Esophagus (tissue), 2 donors: ENCODE measurements around the gene RNF182. TPM values are rescaled to one million over a fixed set of nuclear protein-coding genes. Genes with fewer than 3 reads are reported as not detected.

ENCODE experiments used
- H3K27ac ChIP-seq, 2 donors: one replicate each; pipeline ENCODE4 v1.5.1; 2013; ENCODE audit warnings: low read depth in 2 of 2, mild to moderate bottlenecking in 2 of 2, inconsistent platforms in 1 of 2, low read length in 1 of 2, moderate library complexity in 1 of 2
- H3K27me3 ChIP-seq, 2 donors: one replicate each; pipeline ENCODE4 v1.6.1; 2013; ENCODE audit warnings: low read length in 2 of 2, control low read depth in 1 of 2, mild to moderate bottlenecking in 1 of 2; ENCODE audit not compliant: insufficient read depth in 2 of 2, control insufficient read depth in 1 of 2
- H3K36me3 ChIP-seq, 2 donors: one replicate each; pipeline ENCODE4 v1.6.1; 2013; ENCODE audit warnings: low read length in 1 of 2; ENCODE audit not compliant: control insufficient read depth in 2 of 2, insufficient read depth in 2 of 2
- H3K4me1 ChIP-seq, 2 donors: one replicate each; pipeline ENCODE4 v1.6.1; 2013; ENCODE audit warnings: low read length in 1 of 2; ENCODE audit not compliant: control insufficient read depth in 2 of 2, insufficient read depth in 2 of 2
- H3K4me3 ChIP-seq, 2 donors: one replicate each; pipeline ENCODE4 v1.5.1; 2013; ENCODE audit warnings: low read length in 2 of 2, mild to moderate bottlenecking in 2 of 2, low read depth in 1 of 2, moderate library complexity in 1 of 2
- H3K9me3 ChIP-seq, 2 donors: one replicate each; pipeline ENCODE4 v1.6.1; 2013; ENCODE audit warnings: mild to moderate bottlenecking in 2 of 2, low read depth in 1 of 2, low read length in 1 of 2, moderate library complexity in 1 of 2; ENCODE audit not compliant: control insufficient read depth in 2 of 2, insufficient read depth in 1 of 2
- WGBS, 2 donors: extraction: QIAGEN DNeasy Blood & Tissue Kit; methylation state at CpG; one replicate each; pipeline ENCODE4 v1.1.7; 2013; 5-methylcytosine and 5-hydroxymethylcytosine counted together
- polyA plus RNA-seq, 2 donors: library from polyadenylated mRNA; stranded (reverse); fragments of 200-250 nt; gene quantifications; one replicate each; pipeline ENCODE4 v1.2.3, GENCODE V29; 2013
- donor health status: healthy with polysubstance abuse.
- donor health status: Bipolar disorder and iron deficiency.

Gene RNF182
- polyA plus RNA-seq, 2 donors, result 0.06 to 0.08 TPM

DNA sequence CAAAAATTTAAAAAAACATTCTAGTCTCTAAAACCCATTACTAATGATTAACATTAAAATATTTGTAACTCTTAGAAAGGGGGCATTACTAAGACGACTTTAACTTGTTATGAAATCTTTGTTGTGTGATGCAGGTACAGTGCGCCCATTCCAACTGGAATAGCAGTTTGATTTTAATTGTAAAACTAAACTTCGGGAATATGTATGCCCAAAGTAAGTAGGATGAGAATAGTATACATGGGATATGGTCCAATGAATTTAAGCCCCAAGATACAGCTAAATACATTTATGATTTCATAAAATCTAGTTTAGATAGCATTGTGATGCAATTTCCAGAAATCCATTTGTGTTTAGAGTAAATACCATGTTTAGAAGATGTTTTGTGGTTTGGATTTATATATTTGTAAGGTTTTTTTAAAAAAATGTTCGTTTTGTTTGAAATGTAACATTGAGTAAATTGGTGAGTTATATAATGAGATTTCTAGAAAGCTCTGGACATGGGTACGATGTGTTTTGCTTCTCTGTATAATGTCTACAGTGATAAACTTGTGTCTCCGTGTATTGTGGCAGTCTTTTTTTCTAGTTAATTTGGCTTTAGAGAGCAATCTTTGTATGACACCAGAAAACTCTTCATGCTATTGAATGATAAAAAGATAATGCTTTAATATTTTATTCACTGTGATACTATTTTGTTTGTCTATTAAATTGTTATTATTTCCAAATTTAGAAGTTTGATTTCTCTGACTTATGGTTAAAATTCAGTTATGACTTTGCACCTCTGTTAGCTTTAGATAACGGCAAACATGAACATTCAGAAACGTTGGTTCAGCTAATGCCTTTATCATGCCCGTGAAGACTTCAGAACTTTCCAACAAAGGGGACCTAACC, 54.8 kb downstream of the RNF182 start:
- 80 to 83% methylated on average over 9 of the region's 9 CpGs for WGBS, 2 donors
- H3K9me3 ChIP-seq, result no peaks in the 10 kb centered on the region
- no peaks in the 10 kb centered on the region for H3K4me1 ChIP-seq
- H3K4me3 ChIP-seq, result no peak overlapping the region
- no peak overlapping the region for H3K27ac ChIP-seq
- peaks cover 0 to 3% of the 10 kb centered on the region in 2 donors for H3K27me3 ChIP-seq
- H3K36me3 ChIP-seq, result no peaks in the 10 kb centered on the region

DNA sequence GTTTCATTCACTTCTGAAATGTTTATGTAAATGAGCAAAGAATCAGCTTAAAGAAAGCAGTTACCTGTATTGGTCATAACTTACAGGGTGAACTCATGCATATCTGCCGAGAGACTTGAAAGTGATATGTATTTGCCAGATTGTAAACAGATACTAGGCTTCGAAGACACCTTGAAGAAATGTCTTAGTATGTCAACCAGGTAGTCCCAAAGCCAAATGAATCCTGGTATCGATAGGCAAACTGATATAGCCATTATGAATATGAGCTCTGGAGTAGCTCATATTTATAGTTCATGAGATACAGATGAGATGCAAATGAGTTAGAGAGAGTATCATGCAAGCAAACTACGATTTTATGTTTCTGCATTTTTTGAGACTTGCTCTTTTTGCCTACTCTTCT, 55.8 kb downstream of the RNF182 start:
- H3K27ac ChIP-seq, result no peak overlapping the region
- H3K4me3 ChIP-seq, result no peak overlapping the region
- no peaks in the 10 kb centered on the region for H3K9me3 ChIP-seq
- no peaks in the 10 kb centered on the region for H3K4me1 ChIP-seq
- H3K27me3 ChIP-seq, result no peaks in the 10 kb centered on the region
- 63 to 80% methylated on average over 4 of the region's 4 CpGs for WGBS, 2 donors
- H3K36me3 ChIP-seq, result no peaks in the 10 kb centered on the region

DNA sequence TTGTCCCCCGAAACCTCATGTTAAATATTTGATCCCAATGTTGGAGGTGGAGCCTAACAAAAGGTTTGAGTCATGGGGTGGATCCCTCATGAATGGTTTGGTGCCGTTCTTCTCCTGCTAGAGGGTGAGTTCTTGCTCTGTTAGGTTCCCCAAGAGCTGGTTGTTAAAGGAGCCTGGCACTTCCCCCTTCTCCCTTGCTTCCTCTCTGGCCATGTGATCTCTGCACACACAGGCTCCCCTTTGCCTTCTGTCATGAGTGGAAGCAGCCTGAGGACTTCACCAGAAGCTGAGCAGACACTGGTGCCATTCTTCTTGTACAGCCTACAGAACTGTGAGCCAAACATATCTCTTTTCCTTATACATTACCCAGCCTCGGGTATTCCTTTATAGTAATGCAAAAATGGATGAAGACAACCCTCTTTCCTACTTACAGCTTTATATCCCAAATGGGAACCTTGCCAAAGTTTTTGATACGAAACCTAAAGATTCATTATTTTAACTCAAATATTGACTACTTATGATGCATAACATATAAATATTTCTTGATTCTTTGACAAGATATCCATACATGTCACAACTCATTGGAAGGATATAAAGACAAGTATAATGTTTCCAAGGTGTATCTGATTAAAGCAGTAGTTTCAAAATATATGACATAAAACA, 61.0 kb downstream of the RNF182 start:
- Histone ChIP-seq H3K27me3 (no peaks in the 10 kb centered on the region), H3K27ac (no peak overlapping the region), H3K4me3 (no peak overlapping the region), H3K4me1 (no peaks in the 10 kb centered on the region), H3K9me3 (no peaks in the 10 kb centered on the region), H3K36me3 (no peaks in the 10 kb centered on the region)
- 67 to 68% methylated on average over 4 of the region's 4 CpGs for WGBS, 2 donors

DNA sequence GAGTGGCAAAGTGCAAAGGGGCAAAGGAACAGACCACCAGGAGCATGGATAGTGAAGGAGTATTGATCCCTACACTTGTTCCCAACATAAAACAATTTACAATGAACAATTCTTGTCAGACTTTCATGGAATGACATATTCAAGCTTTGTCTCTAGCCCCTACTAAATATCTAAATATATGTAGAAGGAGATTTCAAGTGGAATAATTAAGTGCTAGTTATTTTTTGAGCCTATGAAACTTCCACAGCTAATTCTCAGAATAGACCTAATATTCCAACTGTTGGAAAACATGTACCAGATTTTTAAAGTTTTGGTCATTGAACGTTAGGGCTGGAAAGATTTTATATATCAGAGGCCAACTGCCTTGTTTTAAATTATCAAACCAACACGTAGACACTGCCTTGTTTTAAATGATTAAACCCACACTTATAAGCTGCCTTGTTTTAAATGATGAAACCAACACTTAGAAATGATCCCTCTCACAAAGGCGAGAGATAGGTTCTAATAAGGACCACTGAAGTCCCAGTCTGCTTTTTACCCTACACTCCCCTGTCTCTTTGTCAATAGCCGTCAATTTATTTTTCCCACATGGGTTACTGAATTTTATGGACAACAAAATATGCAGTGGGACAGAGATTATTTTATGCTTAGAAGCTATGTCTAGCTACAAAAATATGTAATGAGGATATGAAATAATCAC, 62.1 kb downstream of the RNF182 start:
- WGBS, 2 donors, result 85 to 88% methylated on average over 4 of the region's 4 CpGs
- no peaks in the 10 kb centered on the region for H3K4me1 ChIP-seq
- H3K27ac ChIP-seq, result no peak overlapping the region
- H3K36me3 ChIP-seq, result no peaks in the 10 kb centered on the region
- no peak overlapping the region for H3K4me3 ChIP-seq
- no peaks in the 10 kb centered on the region for H3K9me3 ChIP-seq
- H3K27me3 ChIP-seq, result no peaks in the 10 kb centered on the region

DNA sequence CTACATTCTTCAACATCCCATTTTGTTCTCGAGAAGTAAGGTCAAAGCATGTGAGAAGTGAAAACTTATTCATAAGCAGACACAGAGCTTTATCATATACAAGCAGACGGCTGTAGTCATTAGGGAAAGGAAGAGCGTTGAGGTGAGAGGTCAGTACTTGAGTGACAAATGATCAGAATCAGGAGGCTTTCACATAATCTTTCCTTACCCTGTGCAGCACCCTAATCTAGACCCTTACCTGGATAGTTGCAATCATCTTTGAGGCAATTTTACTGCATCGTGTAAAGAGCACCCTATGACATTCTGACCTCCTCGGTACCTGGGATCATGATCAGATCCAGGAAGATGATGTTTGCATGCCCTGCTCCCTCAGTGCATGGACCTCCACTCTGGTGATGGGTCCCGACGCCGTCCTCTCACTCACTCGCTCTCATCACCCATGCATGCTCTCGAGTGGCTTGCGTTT, 62.7 kb downstream of the RNF182 start:
- WGBS, 2 donors, result 86 to 90% methylated on average over 11 of the region's 11 CpGs
- no peaks in the 10 kb centered on the region for H3K36me3 ChIP-seq

DNA sequence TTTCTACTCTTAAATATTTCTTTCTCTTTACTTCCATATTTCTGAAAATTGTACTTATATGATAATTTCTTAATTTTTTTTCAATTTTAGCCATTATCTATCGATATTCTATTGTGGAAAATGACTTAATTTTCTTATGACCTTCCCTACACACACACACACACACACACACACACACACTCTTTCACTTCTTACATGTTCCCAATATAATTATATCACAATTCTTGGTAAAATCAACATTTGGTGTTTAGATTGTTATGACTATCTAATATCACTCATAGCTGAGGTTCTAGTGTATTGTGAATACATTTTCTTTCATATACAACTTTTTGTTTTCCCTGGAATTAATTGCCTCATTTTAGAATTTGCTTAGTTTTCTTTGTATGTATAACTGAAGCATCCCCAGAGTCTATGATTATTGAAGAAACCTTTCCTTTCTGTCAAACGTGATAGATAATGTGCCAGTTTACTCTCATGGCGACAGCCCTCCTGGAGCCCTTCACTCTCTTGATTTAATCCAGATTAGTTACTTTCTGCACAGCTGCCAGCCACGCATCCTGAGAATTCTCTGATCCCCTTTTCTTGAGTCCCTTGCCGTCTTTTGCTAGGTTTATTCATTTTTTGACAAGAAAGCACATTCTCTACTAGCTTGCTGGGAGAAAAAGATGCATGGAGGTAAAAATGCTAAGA, 63.4 kb downstream of the RNF182 start:
- 71 to 73% methylated on average over 5 of the region's 5 CpGs for WGBS, 2 donors
- Histone ChIP-seq H3K36me3 (no peaks in the 10 kb centered on the region), H3K4me1 (no peaks in the 10 kb centered on the region), H3K27me3 (no peaks in the 10 kb centered on the region), H3K9me3 (no peaks in the 10 kb centered on the region), H3K27ac (no peak overlapping the region), H3K4me3 (no peak overlapping the region)

More for the DNA sequence above, 62.7 kb downstream of the RNF182 start:
- H3K27me3 ChIP-seq, result no peaks in the 10 kb centered on the region
- H3K4me3 ChIP-seq, result no peak overlapping the region
- H3K9me3 ChIP-seq, result no peaks in the 10 kb centered on the region
- H3K4me1 ChIP-seq, result no peaks in the 10 kb centered on the region
- H3K27ac ChIP-seq, result no peak overlapping the region

DNA sequence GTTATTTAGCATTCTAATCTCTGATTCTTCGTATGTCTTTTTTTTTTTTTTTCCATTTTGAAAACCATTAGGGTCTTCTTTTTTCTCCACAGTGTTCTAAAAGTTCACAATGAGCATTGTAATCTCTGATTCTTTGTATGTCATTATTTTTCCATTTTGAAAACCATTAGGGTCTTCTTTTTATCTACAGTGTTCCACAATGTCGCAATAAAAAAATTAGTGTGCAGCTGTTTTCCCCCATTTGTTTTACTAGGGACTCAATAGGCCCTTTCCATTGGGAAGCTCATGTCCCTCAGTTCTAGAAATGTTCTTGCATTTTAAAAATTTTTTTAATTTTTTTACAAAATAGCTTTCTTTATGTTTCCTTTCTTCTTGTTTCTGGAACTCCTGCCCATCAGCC, 64.2 kb downstream of the RNF182 start:
- 74 to 92% methylated on average over 2 of the region's 2 CpGs for WGBS, 2 donors
- Histone ChIP-seq H3K27ac (no peak overlapping the region), H3K4me3 (no peak overlapping the region), H3K27me3 (no peaks in the 10 kb centered on the region), H3K9me3 (no peaks in the 10 kb centered on the region), H3K4me1 (no peaks in the 10 kb centered on the region), H3K36me3 (no peaks in the 10 kb centered on the region)

DNA sequence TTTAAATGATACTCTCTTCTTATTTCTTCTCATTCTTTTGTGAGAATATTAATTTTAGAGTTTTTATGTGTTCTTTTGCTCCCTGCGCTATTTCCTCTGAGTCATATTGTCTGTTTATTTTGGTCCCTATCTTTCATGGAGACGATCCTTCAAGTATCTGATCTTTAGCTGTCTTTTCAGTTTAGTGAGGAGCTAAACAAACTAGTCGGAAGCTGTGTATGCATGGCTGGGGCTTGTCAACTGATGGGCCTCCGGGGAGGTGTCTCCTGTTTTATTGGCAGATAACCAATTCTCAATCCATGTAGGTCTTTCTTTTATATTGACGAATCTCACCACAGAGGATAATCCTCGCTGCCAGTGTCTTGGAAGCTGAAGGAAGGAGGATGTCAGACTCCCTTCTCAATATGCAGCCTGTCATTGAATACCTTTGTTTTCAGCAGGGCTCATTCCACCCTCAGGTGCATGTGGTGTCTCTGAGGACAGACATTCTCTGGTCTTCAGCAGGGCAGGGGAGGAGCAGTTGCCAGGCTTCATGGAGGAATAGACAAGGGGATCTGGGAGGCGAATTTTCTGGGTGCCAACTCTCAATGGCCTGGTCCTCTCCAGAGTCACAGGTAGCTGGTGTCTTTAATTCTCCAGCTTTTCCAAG, 64.9 kb downstream of the RNF182 start:
- Histone ChIP-seq H3K4me1 (no peaks in the 10 kb centered on the region), H3K4me3 (no peak overlapping the region), H3K27ac (no peak overlapping the region), H3K36me3 (no peaks in the 10 kb centered on the region), H3K27me3 (no peaks in the 10 kb centered on the region), H3K9me3 (no peaks in the 10 kb centered on the region)
- WGBS, 2 donors, result 65 to 67% methylated on average over 7 of the region's 7 CpGs

DNA sequence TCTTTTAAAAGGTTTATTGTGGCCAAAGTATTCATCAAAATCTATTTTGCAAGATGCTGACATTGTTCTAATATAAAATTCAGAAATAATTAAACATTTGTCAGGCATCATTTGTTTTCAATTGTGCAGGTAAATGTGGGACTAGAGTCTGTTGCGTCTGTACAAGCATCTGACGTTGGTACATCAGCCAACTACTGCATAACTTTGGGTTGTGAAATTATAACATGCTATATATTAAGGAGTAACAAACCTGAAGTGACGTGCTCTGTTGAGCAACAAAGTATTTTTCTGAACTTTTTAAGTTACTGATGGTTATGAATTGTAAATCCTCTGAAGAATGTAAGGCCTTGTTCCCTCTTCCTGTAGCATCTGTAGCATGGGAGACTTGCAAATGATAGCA, 66.0 kb downstream of the RNF182 start:
- Histone ChIP-seq H3K27ac (no peak overlapping the region), H3K36me3 (no peaks in the 10 kb centered on the region), H3K4me3 (no peak overlapping the region), H3K9me3 (no peaks in the 10 kb centered on the region), H3K4me1 (no peaks in the 10 kb centered on the region), H3K27me3 (no peaks in the 10 kb centered on the region)
- WGBS, 2 donors, result 41 to 55% methylated on average over 3 of the region's 3 CpGs
